HepG2 (cell line): ENCODE data around the gene GPR4. TPM values are rescaled to one million over a fixed set of nuclear protein-coding genes. Genes with fewer than 3 reads are reported as not detected.

ENCODE experiments used
- CCDC6 ChIP-seq: sonication (generic); formaldehyde crosslinking; IDR thresholded peaks from 2 replicates; pipeline ENCODE4 v1.8.1; 2022; ENCODE audit warnings: mild to moderate bottlenecking, missing genetic modification reagents, moderate library complexity
- CEBPG ChIP-seq: IDR thresholded peaks from 2 replicates; pipeline ENCODE4 v1.6.1; 2016
- EED ChIP-seq: sonication (generic); formaldehyde crosslinking; IDR thresholded peaks from 2 replicates; pipeline ENCODE4 v1.5.0; 2020; ENCODE audit warnings: mild to moderate bottlenecking, missing genetic modification reagents
- ETV5 ChIP-seq: IDR thresholded peaks from 2 replicates; pipeline ENCODE4 v1.6.1; 2018; ENCODE audit warnings: missing biosample characterization, missing genetic modification reagents, inconsistent platforms, borderline replicate concordance
- EZH2 ChIP-seq: conservative IDR thresholded peaks from 2 replicates; pipeline ENCODE4 v1.6.1; 2012; ENCODE audit warnings: mild to moderate bottlenecking, low read depth, low read length, moderate library complexity
- HOXA3 ChIP-seq: sonication (generic); formaldehyde crosslinking; IDR thresholded peaks from 2 replicates; pipeline ENCODE4 v1.5.0; 2020; ENCODE audit warnings: missing genetic modification reagents
- MAX ChIP-seq: IDR thresholded peaks from 2 replicates; pipeline ENCODE4 v1.6.1; 2012; ENCODE audit warnings: inconsistent platforms
- MBNL3 ChIP-seq: fragments of 250-450 bp; sonication (Bioruptor Pico); conservative IDR thresholded peaks from 2 replicates; pipeline ENCODE4 v1.8.0; 2022; ENCODE audit warnings: mild to moderate bottlenecking, inconsistent platforms
- MTA3 ChIP-seq: sonication (generic); formaldehyde crosslinking; IDR thresholded peaks from 2 replicates; pipeline ENCODE4 v1.4.0; 2020; ENCODE audit warnings: missing genetic modification reagents
- MZF1 ChIP-seq: sonication (generic); formaldehyde crosslinking; IDR thresholded peaks from 2 replicates; pipeline ENCODE4 v1.8.1; 2023; ENCODE audit warnings: mild to moderate bottlenecking, missing genetic modification reagents, borderline replicate concordance
- NR2F6 ChIP-seq, 2 experiments: IDR thresholded peaks; 2 replicates each; pipeline ENCODE4 v1.6.1; 2016; ENCODE audit warnings: antibody characterized with exemption in 1 of 2, mild to moderate bottlenecking in 1 of 2
- SIX4 ChIP-seq: sonication (generic); formaldehyde crosslinking; IDR thresholded peaks from 2 replicates; pipeline ENCODE4 v1.4.0; 2020; ENCODE audit warnings: missing genetic modification reagents
- STAG1 ChIP-seq: sonication (generic); formaldehyde crosslinking; IDR thresholded peaks from 2 replicates; pipeline ENCODE4 v1.4.0; 2020; ENCODE audit warnings: missing genetic modification reagents
- ZFP1 ChIP-seq: IDR thresholded peaks from 2 replicates; pipeline ENCODE4 v1.6.1; 2016
- ZFP90 ChIP-seq: sonication (generic); formaldehyde crosslinking; IDR thresholded peaks from 2 replicates; pipeline ENCODE4 v1.8.0; 2022; ENCODE audit warnings: missing genetic modification reagents, mild to moderate bottlenecking, inconsistent platforms, borderline replicate concordance
- ZNF276 ChIP-seq: sonication (generic); formaldehyde crosslinking; IDR thresholded peaks from 2 replicates; pipeline ENCODE4 v1.4.0; 2020; ENCODE audit warnings: mild to moderate bottlenecking, low read depth, missing genetic modification reagents
- ZNF362 ChIP-seq: sonication (generic); formaldehyde crosslinking; IDR thresholded peaks from 2 replicates; pipeline ENCODE4 v1.4.0; 2020; ENCODE audit warnings: missing genetic modification reagents, mild to moderate bottlenecking, borderline replicate concordance
- ZNF589 ChIP-seq: sonication (generic); formaldehyde crosslinking; conservative IDR thresholded peaks from 2 replicates; pipeline ENCODE4 v1.8.0; 2022; ENCODE audit warnings: mild to moderate bottlenecking, moderate library complexity, missing genetic modification reagents
- ZNF766 ChIP-seq: sonication (generic); formaldehyde crosslinking; IDR thresholded peaks from 2 replicates; pipeline ENCODE4 v1.5.0; 2020; ENCODE audit warnings: missing genetic modification reagents, borderline replicate concordance
- polyA plus RNA-seq, 8 experiments: library from polyadenylated mRNA; depleted of rRNA in 3 of 8; stranded (reverse) in 7 of 8; unstranded in 1 of 8; fragments of >200 nt; fragmentation: Illumina TruSeq in 4 of 8; extraction: Trizol in 4 of 8; gene quantifications; 2 replicates each; pipeline versions ENCODE4 v1.2.1 to v1.2.3, GENCODE V29; 2011 to 2016; ENCODE audit warnings: low read depth in 4 of 8, missing spikeins in 1 of 8, mixed read lengths in 1 of 8; ENCODE audit not compliant: insufficient read depth in 1 of 8
- total RNA-seq, 5 experiments: library from RNA; depleted of rRNA; stranded (reverse); fragments of >200 nt; fragmentation: Illumina TruSeq; extraction: Trizol; gene quantifications; 2 replicates each; pipeline ENCODE4 v1.2.3, GENCODE V29; 2016; ENCODE audit warnings: low read depth in 1 of 5
- TF ChIP-seq, protein P1 (sequence below): sonication (generic); formaldehyde crosslinking; IDR thresholded peaks from 2 replicates; pipeline ENCODE4 v1.5.0; 2020; ENCODE audit warnings: mild to moderate bottlenecking, missing genetic modification reagents, borderline replicate concordance
- TF ChIP-seq, protein P2 (sequence below): IDR thresholded peaks from 2 replicates; pipeline ENCODE4 v1.6.1; 2018; ENCODE audit warnings: missing genetic modification reagents, mild to moderate bottlenecking, missing compliant biosample characterization

Gene GPR4
- total and polyA plus RNA-seq, 2 of the 13 experiments (the other 11 are each of a cell fraction or from before 2014, with no cell fraction given) = 0.15 TPM; not detected in 1

- TF ChIP-seq MTA3 (CRISPR knock-in tag) = no peak
- 0 out of 2 replicates have a peak, but pooled peaks have one; percentile 21 for TF ChIP-seq NR2F6 (IDR thresholded peaks at IDR 0.05)
- TF ChIP-seq NR2F6 (CRISPR knock-in tag; IDR thresholded peaks at IDR 0.05) = peak; percentile 71
- no peak for TF ChIP-seq ZNF276 (CRISPR knock-in tag)
- TF ChIP-seq ETV5 (CRISPR knock-in tag) = no peak
- TF ChIP-seq ZFP1 (CRISPR knock-in tag) = no peak
- no peak for TF ChIP-seq ZNF362
- TF ChIP-seq CCDC6 (CRISPR knock-in tag) = peak; percentile 29; the same call in 1 of the 2 replicates
- TF ChIP-seq STAG1 = peak; percentile 92
- TF ChIP-seq MZF1 (CRISPR knock-in tag) = no peak
- no peak for TF ChIP-seq CEBPG (CRISPR knock-in tag)
- TF ChIP-seq EED (CRISPR knock-in tag) = 0 out of 2 replicates have a peak, but pooled peaks have one; percentile 37
- 0 out of 2 replicates have a peak, but pooled peaks have one; percentile 24 for TF ChIP-seq HOXA3 (CRISPR knock-in tag)
- no peak for TF ChIP-seq MBNL3 (CRISPR knock-in tag)
- no peak for TF ChIP-seq EZH2
- TF ChIP-seq ZFP90 (CRISPR knock-in tag) = 0 out of 2 replicates have a peak, but pooled peaks have one; percentile 22
- no peak for TF ChIP-seq SIX4 (CRISPR knock-in tag)
- TF ChIP-seq, protein P1, sequence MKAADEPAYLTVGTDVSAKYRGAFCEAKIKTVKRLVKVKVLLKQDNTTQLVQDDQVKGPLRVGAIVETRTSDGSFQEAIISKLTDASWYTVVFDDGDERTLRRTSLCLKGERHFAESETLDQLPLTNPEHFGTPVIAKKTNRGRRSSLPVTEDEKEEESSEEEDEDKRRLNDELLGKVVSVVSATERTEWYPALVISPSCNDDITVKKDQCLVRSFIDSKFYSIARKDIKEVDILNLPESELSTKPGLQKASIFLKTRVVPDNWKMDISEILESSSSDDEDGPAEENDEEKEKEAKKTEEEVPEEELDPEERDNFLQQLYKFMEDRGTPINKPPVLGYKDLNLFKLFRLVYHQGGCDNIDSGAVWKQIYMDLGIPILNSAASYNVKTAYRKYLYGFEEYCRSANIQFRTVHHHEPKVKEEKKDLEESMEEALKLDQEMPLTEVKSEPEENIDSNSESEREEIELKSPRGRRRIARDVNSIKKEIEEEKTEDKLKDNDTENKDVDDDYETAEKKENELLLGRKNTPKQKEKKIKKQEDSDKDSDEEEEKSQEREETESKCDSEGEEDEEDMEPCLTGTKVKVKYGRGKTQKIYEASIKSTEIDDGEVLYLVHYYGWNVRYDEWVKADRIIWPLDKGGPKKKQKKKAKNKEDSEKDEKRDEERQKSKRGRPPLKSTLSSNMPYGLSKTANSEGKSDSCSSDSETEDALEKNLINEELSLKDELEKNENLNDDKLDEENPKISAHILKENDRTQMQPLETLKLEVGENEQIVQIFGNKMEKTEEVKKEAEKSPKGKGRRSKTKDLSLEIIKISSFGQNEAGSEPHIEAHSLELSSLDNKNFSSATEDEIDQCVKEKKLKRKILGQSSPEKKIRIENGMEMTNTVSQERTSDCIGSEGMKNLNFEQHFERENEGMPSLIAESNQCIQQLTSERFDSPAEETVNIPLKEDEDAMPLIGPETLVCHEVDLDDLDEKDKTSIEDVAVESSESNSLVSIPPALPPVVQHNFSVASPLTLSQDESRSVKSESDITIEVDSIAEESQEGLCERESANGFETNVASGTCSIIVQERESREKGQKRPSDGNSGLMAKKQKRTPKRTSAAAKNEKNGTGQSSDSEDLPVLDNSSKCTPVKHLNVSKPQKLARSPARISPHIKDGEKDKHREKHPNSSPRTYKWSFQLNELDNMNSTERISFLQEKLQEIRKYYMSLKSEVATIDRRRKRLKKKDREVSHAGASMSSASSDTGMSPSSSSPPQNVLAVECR = peak; percentile 37; the same call in 1 of the 2 replicates
- no peak for TF ChIP-seq ZNF766 (CRISPR knock-in tag)
- TF ChIP-seq, protein P2, sequence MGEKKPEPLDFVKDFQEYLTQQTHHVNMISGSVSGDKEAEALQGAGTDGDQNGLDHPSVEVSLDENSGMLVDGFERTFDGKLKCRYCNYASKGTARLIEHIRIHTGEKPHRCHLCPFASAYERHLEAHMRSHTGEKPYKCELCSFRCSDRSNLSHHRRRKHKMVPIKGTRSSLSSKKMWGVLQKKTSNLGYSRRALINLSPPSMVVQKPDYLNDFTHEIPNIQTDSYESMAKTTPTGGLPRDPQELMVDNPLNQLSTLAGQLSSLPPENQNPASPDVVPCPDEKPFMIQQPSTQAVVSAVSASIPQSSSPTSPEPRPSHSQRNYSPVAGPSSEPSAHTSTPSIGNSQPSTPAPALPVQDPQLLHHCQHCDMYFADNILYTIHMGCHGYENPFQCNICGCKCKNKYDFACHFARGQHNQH (CRISPR knock-in tag) = peak; percentile 38; the same call in 1 of the 2 replicates
- TF ChIP-seq ZNF589 (CRISPR knock-in tag) = no peak
- 0 out of 2 replicates have a peak, but pooled peaks have one; percentile 30 for TF ChIP-seq MAX
Observed at GRCh38 chr19:45643024-45643926, 41.3 kb upstream of the GPR4 start (continued).
